K562 (cell line): ENCODE results near the gene SKIC3. TPM values are rescaled to one million over a fixed set of nuclear protein-coding genes. Genes with fewer than 3 reads are reported as not detected.

Source experiments
- E2F6 ChIP-seq, 2 experiments: IDR thresholded peaks; 2 replicates each; pipeline ENCODE4 v1.6.1; 2011; ENCODE audit warnings: borderline replicate concordance in 1 of 2, control low read depth in 1 of 2, low read depth in 1 of 2, low read length in 1 of 2, mild to moderate bottlenecking in 1 of 2, mixed read lengths in 1 of 2, moderate library complexity in 1 of 2; ENCODE audit not compliant: insufficient read depth in 1 of 2, insufficient read length in 1 of 2, poor library complexity in 1 of 2, severe bottlenecking in 1 of 2; ENCODE audit errors: extremely low read depth in 1 of 2
- MAFK ChIP-seq: IDR thresholded peaks from 2 replicates; pipeline ENCODE4 v1.6.1; 2011; ENCODE audit warnings: low read length, improper control_type of control experiment
- NFIC ChIP-seq: fragments of 450-650 bp; IDR thresholded peaks from 2 replicates; pipeline ENCODE4 v1.6.1; 2017; ENCODE audit warnings: mild to moderate bottlenecking, inconsistent platforms
- NR2C1 ChIP-seq, 2 experiments: fragments of 450-650 bp; IDR thresholded peaks; 2 replicates each; pipeline ENCODE4 v1.6.1; 2017; ENCODE audit warnings: mild to moderate bottlenecking in 2 of 2, antibody characterized with exemption in 1 of 2, inconsistent platforms in 1 of 2, missing compliant biosample characterization in 1 of 2, missing genetic modification characterization in 1 of 2
- POLR3G ChIP-seq: IDR thresholded peaks from 2 replicates; pipeline ENCODE4 v1.6.1; 2011; ENCODE audit not compliant: insufficient read length, insufficient replicate concordance; ENCODE audit errors: extremely low read depth
- SMARCC2 ChIP-seq: fragments of 450-650 bp; IDR thresholded peaks from 2 replicates; pipeline ENCODE4 v1.6.1; 2017; ENCODE audit warnings: antibody characterized with exemption, moderate library complexity, mild to moderate bottlenecking, low read depth
- TGIF2 ChIP-seq: sonication (generic); formaldehyde crosslinking; IDR thresholded peaks from 2 replicates; pipeline ENCODE4 v1.8.1; 2022; ENCODE audit warnings: mild to moderate bottlenecking, missing genetic modification reagents, moderate library complexity
- TOE1 ChIP-seq, 2 experiments: fragments of 450-650 bp in 1 of 2; sonication (generic) in 1 of 2; formaldehyde crosslinking in 1 of 2; IDR thresholded peaks; 2 replicates each; pipeline versions ENCODE4 v1.7.1 to v1.8.0; 2016 to 2022; ENCODE audit warnings: borderline replicate concordance in 2 of 2, mild to moderate bottlenecking in 2 of 2, antibody characterized with exemption in 1 of 2, inconsistent platforms in 1 of 2, low read depth in 1 of 2, missing genetic modification reagents in 1 of 2, moderate library complexity in 1 of 2
- XRCC4 ChIP-seq: IDR thresholded peaks from one replicate; pipeline ENCODE4 v1.6.1; 2011; ENCODE audit not compliant: insufficient read depth, insufficient read length; ENCODE audit errors: extremely low read depth
- ZBTB12 ChIP-seq: fragments of 250-450 bp; sonication (Bioruptor Pico); IDR thresholded peaks from 2 replicates; pipeline ENCODE4 v1.4.0; 2020
- ZFP30 ChIP-seq: fragments of 250-450 bp; sonication (Bioruptor Pico); IDR thresholded peaks from 2 replicates; pipeline ENCODE4 v1.8.0; 2022; ENCODE audit warnings: moderate library complexity, mild to moderate bottlenecking, inconsistent platforms, borderline replicate concordance
- ZNF707 ChIP-seq: fragments of 250-450 bp; sonication (Bioruptor Pico); conservative IDR thresholded peaks from 2 replicates; pipeline ENCODE4 v1.8.0; 2022; ENCODE audit warnings: inconsistent platforms, mild to moderate bottlenecking, moderate library complexity
- polyA plus RNA-seq, 8 experiments: library from polyadenylated mRNA; depleted of rRNA in 4 of 8; stranded (reverse) in 5 of 8; unstranded in 3 of 8; fragments of >200 nt; fragmentation: Nextera tagmentation in 2 of 8; fragmentation: Illumina TruSeq in 1 of 8; extraction: Ambion mirVana in 2 of 8; extraction: Trizol in 1 of 8; gene quantifications; 2 replicates each; pipeline versions ENCODE4 v1.2.1 to v1.2.3, GENCODE V29; 2011 to 2014; ENCODE audit warnings: inconsistent platforms in 1 of 8, missing spikeins in 1 of 8
- total RNA-seq, 7 experiments: library from RNA; depleted of rRNA in 6 of 7; stranded (reverse); fragments of >200 nt in 6 of 7; fragmentation: Illumina TruSeq in 2 of 7; extraction: Trizol in 2 of 7; gene quantifications; 2 replicates each; pipeline versions ENCODE4 v1.2.1 to v1.2.3, GENCODE V29; 2011 to 2021; ENCODE audit warnings: low replicate concordance in 1 of 7
- TF ChIP-seq, protein P1 (sequence below), 2 experiments: IDR thresholded peaks in 1 of 2; conservative IDR thresholded peaks in 1 of 2; 2 replicates each; pipeline ENCODE4 v1.6.1; 2016; ENCODE audit warnings: low read depth in 2 of 2, mild to moderate bottlenecking in 1 of 2, missing compliant biosample characterization in 1 of 2, missing genetic modification characterization in 1 of 2, moderate library complexity in 1 of 2
- TF ChIP-seq, protein P2 (sequence below): fragments of 250-450 bp; sonication (Bioruptor Pico); IDR thresholded peaks from 2 replicates; pipeline ENCODE4 v1.8.0; 2022; ENCODE audit warnings: moderate library complexity, mild to moderate bottlenecking, inconsistent platforms
- TF ChIP-seq, protein P3 (sequence below): sonication (generic); formaldehyde crosslinking; IDR thresholded peaks from 2 replicates; pipeline ENCODE4 v1.8.1; 2023; ENCODE audit warnings: mild to moderate bottlenecking, missing genetic modification reagents, moderate library complexity

Gene SKIC3
- total and polyA plus RNA-seq, 9 of the 15 experiments (the other 6 are each of a cell fraction or from before 2014, with no cell fraction given): 30.7 to 72.4 (median 44.1) TPM

- TF ChIP-seq TGIF2 (CRISPR knock-in tag) (peak; percentile 23; the same call in 1 of the 2 replicates), ZNF707 (CRISPR knock-in tag) (0 out of 2 replicates have a peak, but pooled peaks have one; percentile 11), SMARCC2 (no peak), MAFK (0 out of 2 replicates have a peak, but pooled peaks have one; percentile 1), NR2C1 (IDR thresholded peaks at IDR 0.05) (no peak), NR2C1 (tag; IDR thresholded peaks at IDR 0.05) (0 out of 2 replicates have a peak, but pooled peaks have one; percentile 25), ZFP30 (CRISPR knock-in tag) (no peak), TOE1 (IDR thresholded peaks at IDR 0.05; ENCODE audit: borderline replicate concordance) (peak; percentile 97), TOE1 (CRISPR knock-in tag; IDR thresholded peaks at IDR 0.05; ENCODE audit: borderline replicate concordance, low read depth) (peak; percentile 72; the same call in 1 of the 2 replicates), POLR3G (no peak), NFIC (0 out of 2 replicates have a peak, but pooled peaks have one; percentile 21), E2F6 (IDR thresholded peaks at IDR 0.05; ENCODE audit: borderline replicate concordance in 1 of 2, extremely low read depth in 1 of 2, insufficient read depth in 1 of 2, insufficient read length in 1 of 2, low read depth in 1 of 2, low read length in 1 of 2, poor library complexity in 1 of 2, severe bottlenecking in 1 of 2) (peak; percentile 91 to 93), ZBTB12 (CRISPR knock-in tag) (0 out of 2 replicates have a peak, but pooled peaks have one; percentile 19), XRCC4 (no peak)
- TF ChIP-seq, protein P1, sequence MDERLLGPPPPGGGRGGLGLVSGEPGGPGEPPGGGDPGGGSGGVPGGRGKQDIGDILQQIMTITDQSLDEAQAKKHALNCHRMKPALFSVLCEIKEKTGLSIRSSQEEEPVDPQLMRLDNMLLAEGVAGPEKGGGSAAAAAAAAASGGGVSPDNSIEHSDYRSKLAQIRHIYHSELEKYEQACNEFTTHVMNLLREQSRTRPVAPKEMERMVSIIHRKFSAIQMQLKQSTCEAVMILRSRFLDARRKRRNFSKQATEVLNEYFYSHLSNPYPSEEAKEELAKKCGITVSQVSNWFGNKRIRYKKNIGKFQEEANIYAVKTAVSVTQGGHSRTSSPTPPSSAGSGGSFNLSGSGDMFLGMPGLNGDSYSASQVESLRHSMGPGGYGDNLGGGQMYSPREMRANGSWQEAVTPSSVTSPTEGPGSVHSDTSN (CRISPR knock-in tag; IDR thresholded peaks at IDR 0.05; ENCODE audit: low read depth): no peak; the same call in 1 of the 2 replicates
- TF ChIP-seq, protein P1 (tag; conservative IDR thresholded peaks at IDR 0.05; ENCODE audit: low read depth): peak; percentile 88
- TF ChIP-seq, protein P2, sequence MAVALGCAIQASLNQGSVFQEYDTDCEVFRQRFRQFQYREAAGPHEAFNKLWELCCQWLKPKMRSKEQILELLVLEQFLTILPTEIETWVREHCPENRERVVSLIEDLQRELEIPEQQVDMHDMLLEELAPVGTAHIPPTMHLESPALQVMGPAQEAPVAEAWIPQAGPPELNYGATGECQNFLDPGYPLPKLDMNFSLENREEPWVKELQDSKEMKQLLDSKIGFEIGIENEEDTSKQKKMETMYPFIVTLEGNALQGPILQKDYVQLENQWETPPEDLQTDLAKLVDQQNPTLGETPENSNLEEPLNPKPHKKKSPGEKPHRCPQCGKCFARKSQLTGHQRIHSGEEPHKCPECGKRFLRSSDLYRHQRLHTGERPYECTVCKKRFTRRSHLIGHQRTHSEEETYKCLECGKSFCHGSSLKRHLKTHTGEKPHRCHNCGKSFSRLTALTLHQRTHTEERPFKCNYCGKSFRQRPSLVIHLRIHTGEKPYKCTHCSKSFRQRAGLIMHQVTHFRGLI (CRISPR knock-in tag): peak; percentile 10; the same call in 1 of the 2 replicates
- TF ChIP-seq, protein P3, sequence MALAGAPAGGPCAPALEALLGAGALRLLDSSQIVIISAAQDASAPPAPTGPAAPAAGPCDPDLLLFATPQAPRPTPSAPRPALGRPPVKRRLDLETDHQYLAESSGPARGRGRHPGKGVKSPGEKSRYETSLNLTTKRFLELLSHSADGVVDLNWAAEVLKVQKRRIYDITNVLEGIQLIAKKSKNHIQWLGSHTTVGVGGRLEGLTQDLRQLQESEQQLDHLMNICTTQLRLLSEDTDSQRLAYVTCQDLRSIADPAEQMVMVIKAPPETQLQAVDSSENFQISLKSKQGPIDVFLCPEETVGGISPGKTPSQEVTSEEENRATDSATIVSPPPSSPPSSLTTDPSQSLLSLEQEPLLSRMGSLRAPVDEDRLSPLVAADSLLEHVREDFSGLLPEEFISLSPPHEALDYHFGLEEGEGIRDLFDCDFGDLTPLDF (CRISPR knock-in tag): peak; percentile 69; the same call in 1 of the 2 replicates
Observed at GRCh38 chr5:95554647-95555548, at the start of gene SKIC3, which contains the start of gene ARSK (continued).
